ENCODE data around the gene PGAM5.

The PGAM5 gene

GRCh38 chr12:132710405-132711079 lies at the start of gene PGAM5:
Gene PGAM5 (plus strand): TSS chr12:132710842. CDS start chr12:132710877, 35 bp downstream.
- DNase-seq (ENCODE audit: low read depth), result peak; percentile 86

DNA sequence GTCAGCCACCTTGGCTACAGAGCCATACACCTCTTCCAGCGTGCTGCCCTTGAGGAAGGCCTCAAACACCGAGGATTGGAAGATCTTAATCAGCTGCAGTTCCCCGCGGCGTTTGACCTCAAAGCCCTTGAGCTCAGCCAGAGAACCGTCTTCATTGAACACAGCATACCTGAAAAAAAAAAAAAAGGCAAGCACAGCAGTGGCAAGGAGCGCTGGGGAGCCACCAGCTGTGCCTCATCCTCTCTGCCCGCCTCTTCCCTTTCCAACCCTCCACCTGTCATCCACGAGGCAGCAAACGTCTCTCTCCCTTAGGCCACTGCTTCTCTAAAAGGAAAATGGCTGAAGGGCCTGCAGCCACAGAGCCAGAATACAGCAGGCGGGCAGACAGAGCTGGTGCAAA lies 49.6 kb upstream of the PGAM5 start:
- no peak for DNase-seq (ENCODE audit: low read depth)

DNA sequence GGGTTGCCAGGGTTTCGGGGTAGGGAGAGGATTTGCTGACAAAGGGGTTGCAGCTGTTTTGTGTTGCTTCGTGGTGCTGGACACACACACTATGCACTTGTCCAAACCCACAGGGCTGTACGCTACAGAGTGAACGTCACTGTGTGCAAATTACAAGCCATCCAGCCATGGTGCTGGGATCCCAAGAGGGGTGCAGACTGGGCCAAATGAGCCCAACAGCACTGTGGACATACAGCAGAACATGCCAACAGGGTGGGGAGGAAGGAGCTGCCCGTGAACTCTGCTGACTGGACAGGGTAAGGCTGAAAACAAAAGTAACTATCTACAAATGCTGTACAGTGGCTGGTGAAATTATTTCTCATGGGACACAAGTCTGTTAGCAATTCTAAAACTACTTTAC lies 48.7 kb upstream of the PGAM5 start:
- DNase-seq (ENCODE audit: low read depth), result no peak

DNA sequence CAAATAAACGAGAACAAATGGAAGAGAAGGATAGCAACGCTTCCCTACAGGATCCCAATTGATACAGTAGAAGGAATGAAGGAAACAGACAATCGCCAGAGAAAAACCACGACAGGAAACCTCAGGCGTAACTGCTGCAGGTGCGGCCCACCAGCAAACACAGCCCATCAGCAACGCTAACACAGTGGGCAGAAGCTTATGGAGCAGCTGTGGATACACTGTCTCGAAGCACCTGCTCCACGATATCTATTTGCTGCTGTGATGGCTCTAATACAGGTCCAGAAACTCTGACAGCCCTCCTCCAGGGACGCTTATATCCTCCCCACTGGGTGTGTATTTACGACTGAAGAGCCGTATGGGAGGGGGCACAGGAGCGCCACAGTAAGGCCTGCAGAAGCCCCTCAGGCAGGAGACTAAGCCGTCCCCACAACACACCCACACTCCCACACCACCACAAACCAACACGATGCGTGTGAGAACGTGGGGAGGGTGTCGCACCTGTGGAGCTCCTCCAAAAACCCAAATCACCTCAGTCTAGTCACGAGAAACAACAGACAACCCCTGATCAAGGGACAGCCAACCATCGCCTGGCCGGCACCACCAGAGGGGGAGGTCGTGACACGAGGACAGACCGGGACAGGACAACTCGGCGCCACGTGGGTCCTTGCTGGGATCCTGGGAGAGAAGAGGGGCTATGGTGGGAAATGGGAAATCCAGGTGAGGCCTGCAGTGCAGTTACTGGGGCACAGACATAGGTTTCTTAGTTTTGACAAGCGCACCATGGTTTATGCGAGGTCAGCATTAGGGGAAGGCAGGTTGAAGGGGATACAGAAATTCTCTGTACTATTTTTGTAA lies 47.5 kb upstream of the PGAM5 start:
- no peak for DNase-seq (ENCODE audit: low read depth)

DNA sequence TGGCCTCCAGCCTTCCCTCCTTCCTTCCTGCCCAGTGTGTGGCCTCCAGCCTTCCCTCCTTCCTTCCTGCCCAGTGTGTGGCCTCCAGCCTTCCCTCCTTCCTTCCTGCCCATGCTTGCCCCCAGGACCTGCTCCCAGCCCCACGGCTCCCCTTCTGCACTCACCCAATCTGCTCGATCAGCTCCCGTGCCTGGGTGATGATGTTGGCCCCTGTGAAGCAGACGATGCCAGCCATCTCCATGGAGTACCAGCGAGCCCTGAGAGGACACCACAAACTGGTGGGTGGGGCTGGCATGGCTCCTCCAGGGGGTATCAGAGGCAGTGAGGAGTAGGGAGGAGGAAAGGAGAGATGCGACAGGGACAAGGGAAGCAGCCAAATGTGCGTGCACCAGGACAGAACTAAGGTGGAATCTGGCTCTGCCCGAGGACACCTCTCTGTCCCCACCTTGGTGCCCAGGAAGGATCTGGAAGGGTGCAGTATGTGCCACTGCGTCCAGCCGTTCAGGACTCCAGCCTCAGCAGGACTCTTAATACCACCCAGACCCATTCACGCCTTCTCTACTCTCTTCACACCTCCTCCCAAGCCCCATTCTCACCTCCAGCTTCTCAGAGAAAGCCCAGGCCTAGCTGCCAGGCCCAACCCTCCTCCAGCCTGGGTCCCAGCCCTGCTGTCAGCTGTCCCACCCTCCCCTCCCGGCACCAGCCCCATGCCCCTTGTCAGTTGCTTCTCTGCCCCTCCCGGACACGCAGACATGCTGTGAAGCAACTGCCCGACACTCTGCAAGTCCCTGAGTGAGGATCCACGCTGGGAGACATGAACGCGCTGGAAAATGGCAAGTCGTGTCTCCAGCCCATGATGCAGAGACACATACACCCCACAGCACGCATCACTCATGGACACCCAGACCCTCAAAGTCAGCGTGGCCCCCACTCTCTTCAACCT lies 46.2 kb upstream of the PGAM5 start:
- no peak for DNase-seq (ENCODE audit: low read depth)

GRCh38 chr12:132665149-132665491 lies 45.5 kb upstream of the PGAM5 start:
- no peak for DNase-seq (ENCODE audit: low read depth)

DNA sequence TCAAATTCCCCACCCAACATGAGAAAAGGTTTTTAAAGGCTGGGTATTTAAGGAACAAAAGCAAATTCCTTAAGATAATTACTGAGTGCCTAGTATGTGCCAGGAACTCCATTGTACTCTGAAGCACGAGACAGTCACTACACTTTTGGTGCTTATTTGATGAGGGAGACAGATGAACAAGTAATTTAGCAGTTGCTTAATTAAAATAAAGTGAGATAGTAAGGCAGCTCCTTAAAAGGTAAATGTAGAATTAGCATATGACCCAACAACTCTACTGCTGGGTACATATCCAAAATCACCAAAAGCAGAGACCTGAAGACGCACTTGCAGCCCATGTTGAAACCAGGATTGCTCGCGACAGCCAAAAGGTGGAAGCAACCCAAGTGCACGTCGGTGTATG lies 44.8 kb upstream of the PGAM5 start:
- DNase-seq (ENCODE audit: low read depth), result no peak

DNA sequence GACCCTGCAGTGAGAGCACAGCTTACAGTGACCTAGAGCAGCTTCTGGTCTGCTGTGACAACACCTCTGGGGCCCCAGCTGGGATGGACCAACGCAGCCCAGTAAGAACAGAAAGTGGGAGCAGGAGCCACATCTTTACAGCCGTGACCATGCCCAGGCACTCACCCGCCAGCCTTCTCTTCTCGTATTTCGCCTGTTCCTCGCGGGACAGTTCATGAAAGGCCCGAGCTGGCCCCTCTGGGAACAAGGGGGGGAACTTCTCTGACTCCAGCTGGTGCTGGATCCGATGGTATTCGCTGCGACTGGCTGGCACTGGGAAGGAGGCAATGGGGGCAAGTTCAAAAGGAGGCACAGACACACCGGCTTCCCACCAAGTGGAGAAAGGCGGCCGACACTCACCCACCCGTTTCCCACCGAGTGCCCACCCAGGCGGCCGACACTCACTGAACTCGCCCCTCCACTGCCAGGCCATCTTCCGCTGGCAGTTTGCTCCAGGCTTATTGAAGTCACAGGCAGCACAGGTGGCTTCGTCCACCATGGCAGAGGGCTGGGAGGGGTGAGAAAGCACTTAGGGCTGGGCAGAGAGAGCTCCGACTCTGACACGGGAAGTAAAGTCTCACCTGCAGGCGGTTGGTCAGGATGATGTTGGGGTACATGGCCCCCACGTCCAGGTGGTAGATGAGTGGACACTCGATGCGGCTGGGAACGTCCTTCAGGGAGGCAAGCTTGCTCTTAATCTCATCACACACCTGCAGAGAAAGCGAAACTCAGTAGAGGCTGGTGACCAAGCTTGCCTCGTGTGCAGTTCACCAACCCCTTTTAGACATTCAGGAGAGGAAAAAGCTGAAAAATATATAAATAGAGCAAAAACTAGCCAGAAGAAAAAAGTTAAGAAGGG lies 42.2 kb upstream of the PGAM5 start:
- DNase-seq (ENCODE audit: low read depth), result no peak

GRCh38 chr12:132669166-132669879 lies 41.3 kb upstream of the PGAM5 start:
- DNase-seq (ENCODE audit: low read depth), result no peak

DNA sequence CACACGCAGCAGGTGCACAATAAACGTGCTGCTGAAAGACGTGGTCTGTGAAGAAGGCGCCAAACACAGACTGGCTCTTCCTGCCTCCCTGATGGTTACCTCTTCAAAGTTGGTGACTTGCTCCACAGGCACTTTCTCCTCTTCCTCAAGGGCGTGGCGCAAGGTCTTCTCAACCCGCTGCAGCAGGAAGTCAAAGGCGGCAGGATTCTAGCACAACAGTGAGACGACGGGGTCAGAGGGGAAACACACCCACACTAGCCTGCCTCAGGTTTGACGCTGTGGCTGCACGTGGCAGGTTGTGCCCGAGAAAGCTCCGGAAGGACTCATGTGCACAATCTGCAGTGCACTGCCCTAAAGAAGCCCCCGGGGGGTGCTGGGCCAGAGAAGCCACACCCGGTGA lies 38.5 kb upstream of the PGAM5 start:
- DNase-seq (ENCODE audit: low read depth), result no peak

DNA sequence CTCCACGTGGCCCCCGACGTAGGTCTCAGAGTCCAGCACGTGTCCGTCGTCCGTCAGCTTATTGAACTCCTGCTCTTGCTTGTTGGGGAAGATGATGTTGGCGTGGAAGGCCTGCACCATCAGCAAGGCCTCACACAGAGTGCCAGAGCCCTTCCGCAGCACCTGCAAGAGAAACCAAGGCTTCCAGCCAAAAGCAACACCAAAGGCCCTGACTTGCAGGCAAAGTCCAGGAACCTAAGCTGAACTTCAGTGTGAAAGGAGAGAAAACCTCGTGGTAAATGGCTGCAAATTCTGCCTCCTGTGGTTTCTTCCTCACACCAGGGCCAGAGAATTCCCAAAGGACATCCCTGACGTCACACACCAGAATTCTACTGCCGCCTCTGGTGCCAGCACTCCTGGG lies 38.0 kb upstream of the PGAM5 start:
- DNase-seq (ENCODE audit: low read depth), result no peak

DNA sequence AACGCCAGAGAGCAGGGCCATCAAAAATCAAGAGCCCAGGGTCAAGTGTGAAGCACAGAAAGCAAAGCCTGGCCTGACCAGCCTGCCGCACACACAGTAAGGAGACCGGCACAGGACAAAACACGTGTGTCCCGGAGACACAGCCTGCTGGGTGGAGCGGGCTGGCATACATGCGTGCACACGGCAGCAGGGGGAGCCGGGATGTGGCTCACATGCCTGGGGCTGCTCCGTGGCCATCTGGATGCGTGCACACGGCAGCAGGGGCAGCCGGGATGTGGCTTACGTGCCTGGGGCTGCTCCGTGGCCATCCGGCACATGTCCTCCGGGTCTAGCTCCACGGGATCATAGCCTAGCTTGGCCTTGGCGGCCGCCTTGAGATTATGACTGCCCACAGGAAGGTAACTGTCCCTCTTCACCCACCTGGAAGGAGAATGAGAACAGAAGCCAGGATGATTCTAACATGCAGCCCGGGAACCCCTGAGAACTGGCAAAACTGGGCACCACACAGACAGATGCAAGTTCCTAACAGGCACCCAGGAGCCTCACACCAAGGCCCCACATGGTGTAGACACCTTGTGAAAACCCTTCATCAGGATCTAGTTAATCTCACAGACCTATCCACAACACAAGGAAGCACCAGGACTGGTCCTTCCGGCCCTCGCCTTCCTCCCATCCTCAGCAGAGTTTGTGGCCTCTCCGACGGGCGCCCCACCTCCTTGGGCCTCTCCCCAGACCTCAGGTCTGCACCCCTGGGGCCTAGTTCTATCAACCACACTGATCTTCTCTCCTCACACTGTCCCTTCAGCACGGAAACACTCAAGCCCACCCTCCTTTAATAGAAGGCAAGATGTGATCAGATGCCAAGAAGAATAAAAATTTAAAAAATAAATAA lies 37.1 kb upstream of the PGAM5 start:
- no peak for DNase-seq (ENCODE audit: low read depth)

DNA sequence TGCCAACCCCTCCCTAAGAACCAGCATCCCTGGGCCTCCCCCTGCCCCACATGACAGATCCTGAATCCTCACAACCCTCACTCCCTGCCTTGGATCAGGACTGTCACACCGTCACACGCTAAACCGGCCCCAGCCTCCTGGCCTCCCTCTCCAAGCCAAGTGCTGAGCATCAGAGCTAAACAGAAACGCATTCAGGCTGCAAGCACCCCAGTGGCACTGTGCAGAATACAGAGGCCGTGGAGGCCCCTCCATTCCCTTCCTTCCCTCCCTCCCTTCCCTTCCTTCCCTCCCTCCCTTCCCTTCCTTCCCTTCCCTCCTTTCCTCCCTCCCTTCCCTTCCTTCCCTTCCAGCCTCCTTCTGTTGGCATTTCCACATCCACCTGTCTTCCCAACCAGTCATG lies 36.1 kb upstream of the PGAM5 start:
- no peak for DNase-seq (ENCODE audit: low read depth)

DNA sequence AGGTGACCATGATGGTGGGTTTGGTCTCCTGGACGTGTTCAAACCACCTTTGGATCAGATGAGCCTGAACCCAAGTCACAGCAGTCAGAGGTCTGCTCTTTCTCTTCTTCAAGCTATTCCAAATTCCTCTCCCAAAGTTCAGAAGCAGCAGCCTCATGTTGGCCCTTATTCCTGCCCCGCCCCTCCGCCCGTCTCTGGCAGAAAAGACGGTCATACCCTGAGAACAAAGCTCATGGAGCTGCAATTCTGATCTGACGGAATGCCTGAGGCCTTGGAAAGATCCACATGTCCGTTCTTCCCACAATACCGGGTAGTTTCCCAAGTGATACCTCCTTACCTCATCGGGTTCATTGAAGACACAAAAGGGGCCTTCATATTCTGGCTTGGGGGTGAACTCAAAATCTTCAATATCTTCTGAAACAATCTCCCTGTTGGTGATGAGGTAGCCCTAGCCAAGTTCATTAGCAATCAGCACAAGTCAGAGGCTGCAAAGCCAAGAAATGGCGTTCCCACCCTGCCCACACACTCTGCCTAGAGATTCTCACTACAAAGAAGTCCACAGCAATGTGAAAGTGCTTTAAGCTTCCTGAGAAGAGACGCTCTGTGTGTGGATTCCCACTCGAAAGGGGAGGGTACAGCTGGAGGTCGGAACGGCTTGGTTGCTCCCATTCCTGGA lies 34.7 kb upstream of the PGAM5 start:
- no peak for DNase-seq (ENCODE audit: low read depth)

- no peak for DNase-seq (ENCODE audit: low read depth)
Observed at GRCh38 chr12:132677492-132677891, 33.1 kb upstream of the PGAM5 start.

DNA sequence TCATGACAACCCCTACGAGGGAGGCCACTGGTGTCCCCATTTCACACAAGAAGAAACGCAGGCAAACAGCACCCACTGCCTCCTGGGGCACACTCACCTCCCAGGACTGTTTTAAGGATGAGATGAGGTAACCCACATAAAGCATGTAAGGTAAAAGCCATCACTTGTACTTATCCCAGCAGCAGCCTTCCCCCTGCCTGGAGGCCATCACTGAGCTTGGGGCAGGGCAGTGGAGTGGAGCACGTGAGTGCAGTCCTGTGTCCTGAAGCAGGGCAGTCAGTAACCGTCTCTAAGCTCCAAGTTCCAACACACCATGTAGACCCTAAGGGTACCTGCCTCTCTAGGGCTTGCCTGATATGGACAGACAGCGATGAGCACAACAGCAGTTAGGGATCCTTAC lies 25.2 kb upstream of the PGAM5 start:
- DNase-seq (ENCODE audit: low read depth), result no peak

- no peak for DNase-seq (ENCODE audit: low read depth)
Observed at GRCh38 chr12:132686825-132687210, 23.8 kb upstream of the PGAM5 start.

GRCh38 chr12:132687211-132688164 lies 23.2 kb upstream of the PGAM5 start, which contains the start of the genes POLE and PXMP2:
Gene POLE (minus strand): TSS chr12:132687342. CDS start chr12:132687315, 27 bp downstream.
Gene PXMP2 (plus strand): TSS chr12:132687587. CDS start chr12:132687671, 84 bp downstream.
- DNase-seq (ENCODE audit: low read depth), result peak; percentile 94

Data from stimulated activated CD8-positive, alpha-beta memory T cell treated with anti-CD3 and anti-CD28 coated beads, Interleukin-12 subunit alpha, Interleukin-12 subunit beta, amount 100 ng/mL, for 4 hours (primary cell).